ENCODE data around the gene ATXN7L1. TPM values are rescaled to one million over a fixed set of nuclear protein-coding genes. Genes with fewer than 3 reads are reported as not detected.

ATXN7L1 gene
- total RNA-seq, 4 donors from 2014 or later = 5.9 to 21.2 (median 7.7) TPM

DNA sequence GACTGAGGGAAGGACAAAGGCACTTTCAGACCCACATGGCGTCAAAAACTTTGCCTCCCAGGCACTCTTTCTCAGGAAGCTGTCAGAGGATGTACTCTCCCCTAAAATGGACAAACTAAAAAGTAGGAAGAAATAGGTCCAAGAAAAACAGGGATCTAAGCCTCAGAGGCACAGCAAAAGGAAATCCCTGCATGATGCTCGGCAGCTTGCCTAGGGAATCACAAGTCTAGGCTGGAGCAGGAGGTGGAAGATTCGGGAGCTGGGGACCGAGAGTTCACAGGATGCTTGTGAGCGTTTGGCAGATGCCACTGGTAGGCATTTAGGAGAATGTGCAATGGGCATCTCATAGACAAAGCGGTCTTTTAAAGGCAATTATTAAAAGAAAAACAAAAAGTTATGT is 60.8 kb downstream of the ATXN7L1 start:
- TF ChIP-seq, protein P1, sequence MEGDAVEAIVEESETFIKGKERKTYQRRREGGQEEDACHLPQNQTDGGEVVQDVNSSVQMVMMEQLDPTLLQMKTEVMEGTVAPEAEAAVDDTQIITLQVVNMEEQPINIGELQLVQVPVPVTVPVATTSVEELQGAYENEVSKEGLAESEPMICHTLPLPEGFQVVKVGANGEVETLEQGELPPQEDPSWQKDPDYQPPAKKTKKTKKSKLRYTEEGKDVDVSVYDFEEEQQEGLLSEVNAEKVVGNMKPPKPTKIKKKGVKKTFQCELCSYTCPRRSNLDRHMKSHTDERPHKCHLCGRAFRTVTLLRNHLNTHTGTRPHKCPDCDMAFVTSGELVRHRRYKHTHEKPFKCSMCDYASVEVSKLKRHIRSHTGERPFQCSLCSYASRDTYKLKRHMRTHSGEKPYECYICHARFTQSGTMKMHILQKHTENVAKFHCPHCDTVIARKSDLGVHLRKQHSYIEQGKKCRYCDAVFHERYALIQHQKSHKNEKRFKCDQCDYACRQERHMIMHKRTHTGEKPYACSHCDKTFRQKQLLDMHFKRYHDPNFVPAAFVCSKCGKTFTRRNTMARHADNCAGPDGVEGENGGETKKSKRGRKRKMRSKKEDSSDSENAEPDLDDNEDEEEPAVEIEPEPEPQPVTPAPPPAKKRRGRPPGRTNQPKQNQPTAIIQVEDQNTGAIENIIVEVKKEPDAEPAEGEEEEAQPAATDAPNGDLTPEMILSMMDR (IDR thresholded peaks at IDR 0.05) = no peak
- TF ChIP-seq POLR2A (IDR thresholded peaks at IDR 0.05) (no peak), EP300 (IDR thresholded peaks at IDR 0.05) (no peak), POLR2AphosphoS5 (IDR thresholded peaks at IDR 0.05) (no peak)
- H3K27me3 ChIP-seq = no peaks in the 10 kb centered on the region
- 54 to 74% methylated on average over 6 of the region's 6 CpGs for WGBS, 2 donors (ENCODE audit: low coverage in 1 of 2)
- H3K4me1 ChIP-seq = peaks cover 0 to 16% (median 0%) of the 10 kb centered on the region in 3 donors
- H3K9me3 ChIP-seq = no peaks in the 10 kb centered on the region
- no peak overlapping the region for H3K4me3 ChIP-seq
- no peak for ATAC-seq
- no peak overlapping the region for H3K27ac ChIP-seq
- peaks cover 0 to 3% of the 10 kb centered on the region in 2 donors for H3K36me3 ChIP-seq

DNA sequence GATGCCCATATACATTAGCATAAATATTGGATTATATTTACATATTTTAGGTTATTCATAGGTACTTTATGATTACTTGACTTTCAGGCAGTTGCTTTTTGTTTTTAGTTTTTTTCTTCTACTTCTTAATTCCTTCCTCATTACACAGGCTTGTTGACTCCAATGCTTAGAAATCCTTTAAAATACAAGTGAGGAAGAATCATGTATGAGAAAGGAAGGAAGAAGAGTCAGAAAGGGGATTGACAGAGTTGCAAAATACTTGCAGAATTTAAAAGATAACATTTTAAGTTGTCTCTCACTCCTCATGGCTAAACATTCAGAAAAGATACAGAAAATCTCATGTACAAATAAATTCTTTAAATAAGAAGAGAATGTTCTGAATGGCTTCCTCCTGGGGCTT is 61.9 kb downstream of the ATXN7L1 start:
- Histone ChIP-seq H3K4me3 (no peak overlapping the region), H3K36me3 (no peaks in the 10 kb centered on the region), H3K4me1 (peaks cover 0 to 16% (median 0%) of the 10 kb centered on the region in 3 donors), H3K9me3 (no peaks in the 10 kb centered on the region), H3K27me3 (no peaks in the 10 kb centered on the region), H3K27ac (no peak overlapping the region)
- TF ChIP-seq POLR2AphosphoS5 (IDR thresholded peaks at IDR 0.05) = no peak
- ATAC-seq = no peak

DNA sequence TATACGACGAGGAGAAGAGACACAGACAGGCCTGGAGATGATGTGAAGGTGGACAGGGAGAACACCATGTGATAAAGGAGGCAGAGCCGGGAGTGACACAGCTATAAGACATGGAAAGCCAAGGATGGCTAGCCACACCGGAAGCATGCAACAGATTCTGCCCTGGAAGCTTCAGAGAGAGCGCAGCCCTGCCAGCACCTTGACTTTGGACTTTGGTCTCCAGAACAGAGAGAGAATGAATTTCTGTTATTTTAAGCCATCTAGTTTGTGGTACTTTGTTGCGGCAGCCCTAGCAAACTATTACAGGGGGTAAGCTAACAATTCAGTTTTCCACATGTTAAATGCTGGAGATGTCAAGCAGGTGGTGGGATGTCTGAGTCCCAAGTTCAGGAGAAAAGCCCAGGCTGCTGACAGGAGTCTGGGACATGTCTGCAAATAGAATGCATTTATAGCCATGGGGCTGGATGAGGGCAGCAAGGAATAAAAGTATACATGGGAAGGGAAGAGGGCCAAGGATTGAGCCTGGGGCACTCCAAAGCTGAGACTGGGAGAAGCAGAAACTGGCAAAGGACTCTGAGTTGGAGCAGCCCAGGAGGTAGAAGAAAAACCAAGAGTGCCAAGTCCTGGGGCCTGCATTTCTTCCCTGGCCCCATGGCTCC is 65.1 kb downstream of the ATXN7L1 start:
- H3K9me3 ChIP-seq = no peaks in the 10 kb centered on the region
- ATAC-seq = no peak
- no peak overlapping the region for H3K4me3 ChIP-seq
- no peak overlapping the region for H3K27ac ChIP-seq
- H3K27me3 ChIP-seq = no peaks in the 10 kb centered on the region
- H3K4me1 ChIP-seq = peaks cover 0 to 24% (median 0%) of the 10 kb centered on the region in 3 donors
- TF ChIP-seq, protein P1 (IDR thresholded peaks at IDR 0.05) = no peak
- TF ChIP-seq EP300 (IDR thresholded peaks at IDR 0.05) (no peak), POLR2A (IDR thresholded peaks at IDR 0.05) (no peak), POLR2AphosphoS5 (IDR thresholded peaks at IDR 0.05) (no peak)
- no peaks in the 10 kb centered on the region for H3K36me3 ChIP-seq
- 82 to 83% methylated on average over 4 to 6 of the region's 6 CpGs for WGBS, 2 donors (ENCODE audit: low coverage in 1 of 2)

DNA sequence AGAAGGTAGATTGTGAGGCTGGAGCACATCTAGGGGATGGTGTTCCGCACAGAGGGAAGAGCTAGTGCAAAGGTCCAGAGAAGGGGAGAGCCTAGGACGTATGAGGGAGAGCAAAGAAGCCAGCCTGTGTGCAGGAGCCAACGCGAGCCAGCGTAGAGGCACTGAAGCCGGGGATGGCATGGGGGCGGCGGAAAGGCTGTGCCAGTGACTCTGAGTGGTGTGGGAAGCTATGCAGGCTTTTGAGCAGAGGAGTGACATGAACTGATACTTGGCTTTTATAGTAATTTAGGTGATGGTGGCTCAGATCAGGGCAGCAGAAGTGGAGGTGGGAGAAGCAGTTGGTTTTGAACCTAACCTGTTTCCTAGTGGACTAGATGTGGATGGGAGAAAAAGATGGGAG is 65.8 kb downstream of the ATXN7L1 start:
- WGBS, 2 donors (ENCODE audit: low coverage in 1 of 2) = 91 to 97% methylated on average over 5 to 7 of the region's 8 CpGs
- TF ChIP-seq POLR2AphosphoS5 (IDR thresholded peaks at IDR 0.05) (no peak), EP300 (IDR thresholded peaks at IDR 0.05) (no peak), POLR2A (IDR thresholded peaks at IDR 0.05) (no peak)
- TF ChIP-seq, protein P1 (IDR thresholded peaks at IDR 0.05) = no peak
- no peaks in the 10 kb centered on the region for H3K36me3 ChIP-seq
- H3K4me1 ChIP-seq = peaks cover 0 to 29% (median 0%) of the 10 kb centered on the region in 3 donors
- no peak overlapping the region for H3K27ac ChIP-seq
- no peak overlapping the region for H3K4me3 ChIP-seq
- ATAC-seq = no peak
- no peaks in the 10 kb centered on the region for H3K27me3 ChIP-seq
- H3K9me3 ChIP-seq = no peaks in the 10 kb centered on the region

DNA sequence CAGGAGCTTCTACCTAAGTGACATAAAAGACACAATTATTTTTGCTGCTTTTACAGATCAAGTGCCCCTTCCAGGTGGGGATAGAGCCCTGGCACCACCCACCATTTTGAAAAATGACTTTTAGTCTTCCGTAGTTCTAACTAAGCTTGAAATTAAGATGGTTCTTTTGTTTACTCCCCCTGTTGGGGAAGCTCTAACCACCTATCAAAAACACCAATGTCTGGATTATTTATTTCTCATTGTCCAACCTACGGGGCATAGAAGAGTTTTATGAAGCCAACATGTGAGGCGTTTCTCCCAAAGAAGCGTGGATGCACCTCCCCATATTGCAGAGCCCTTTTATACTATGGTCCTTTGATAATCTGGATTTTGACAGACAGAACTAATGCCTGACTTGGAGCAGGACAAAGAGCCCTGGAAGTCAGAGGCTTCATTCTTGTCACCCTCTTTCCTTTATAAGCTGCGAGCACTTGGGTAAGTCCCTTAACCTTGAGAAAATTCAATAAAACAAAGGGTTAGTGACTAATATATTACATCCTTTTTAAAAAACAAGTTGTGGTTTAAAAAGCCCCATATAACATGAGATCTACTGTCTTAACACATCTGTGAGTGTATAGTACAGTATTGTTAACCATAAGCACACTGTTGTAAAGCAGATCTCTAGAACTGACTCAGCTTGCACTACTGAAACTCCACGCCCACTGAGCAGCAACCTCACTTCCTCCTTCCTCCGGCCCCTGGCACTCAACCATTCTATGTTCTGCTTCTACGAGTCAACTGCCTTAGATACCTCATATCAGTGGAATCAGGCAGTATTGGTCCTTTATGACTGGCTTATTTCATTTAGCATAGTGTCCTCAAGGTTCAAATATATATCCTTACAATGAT is 67.5 kb downstream of the ATXN7L1 start:
- Histone ChIP-seq H3K27ac (no peak overlapping the region), H3K4me1 (peaks cover 0 to 38% (median 0%) of the 10 kb centered on the region in 3 donors), H3K4me3 (no peak overlapping the region), H3K9me3 (no peaks in the 10 kb centered on the region), H3K27me3 (no peaks in the 10 kb centered on the region), H3K36me3 (no peaks in the 10 kb centered on the region)
- WGBS, 2 donors (ENCODE audit: low coverage in 1 of 2) = 77 to 94% methylated on average over 8 of the region's 8 CpGs
- TF ChIP-seq POLR2AphosphoS5 (IDR thresholded peaks at IDR 0.05) (no peak), POLR2A (IDR thresholded peaks at IDR 0.05) (no peak), EP300 (IDR thresholded peaks at IDR 0.05) (no peak)
- TF ChIP-seq, protein P1 (IDR thresholded peaks at IDR 0.05) = no peak
- no peak for ATAC-seq

Measured in gastroesophageal sphincter (tissue), 4 donors.